M059J (cell line): ENCODE results near the gene PRKN. TPM values are rescaled to one million over a fixed set of nuclear protein-coding genes. Genes with fewer than 3 reads are reported as not detected.

Experiments used
- DNase-seq: peaks from one replicate; pipeline ENCODE4 v3.0.0-alpha.2; 2012; ENCODE audit warnings: low read depth
- total RNA-seq: library from RNA; depleted of rRNA; stranded (reverse); fragments of >200 nt; shearing (Covaris generic); gene quantifications from 2 replicates; pipeline ENCODE4 v1.2.3, GENCODE V29; 2014

The PRKN gene
- total RNA-seq, 1 experiment from 2014 or later = 0.07 TPM

DNA sequence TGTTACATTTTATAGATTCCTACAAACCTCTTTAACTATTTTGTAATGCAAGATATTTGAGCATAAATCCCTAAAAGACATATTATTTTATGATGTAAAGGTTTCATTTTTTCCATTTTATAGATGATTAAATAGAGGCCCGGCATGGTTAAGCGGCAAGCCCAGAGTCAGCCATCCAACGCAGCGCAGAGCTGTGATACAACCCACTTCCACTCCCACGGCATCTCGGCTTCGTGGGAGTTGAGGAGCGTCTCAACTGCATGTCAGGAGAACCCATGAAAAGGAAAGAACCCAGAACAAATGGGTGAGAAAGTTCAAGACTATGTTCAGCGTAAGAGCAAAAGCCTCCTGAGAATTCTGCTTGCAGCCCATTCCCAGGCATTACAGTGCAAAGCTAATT, 488.2 kb downstream of the PRKN start:
- DNase-seq = no peak

DNA sequence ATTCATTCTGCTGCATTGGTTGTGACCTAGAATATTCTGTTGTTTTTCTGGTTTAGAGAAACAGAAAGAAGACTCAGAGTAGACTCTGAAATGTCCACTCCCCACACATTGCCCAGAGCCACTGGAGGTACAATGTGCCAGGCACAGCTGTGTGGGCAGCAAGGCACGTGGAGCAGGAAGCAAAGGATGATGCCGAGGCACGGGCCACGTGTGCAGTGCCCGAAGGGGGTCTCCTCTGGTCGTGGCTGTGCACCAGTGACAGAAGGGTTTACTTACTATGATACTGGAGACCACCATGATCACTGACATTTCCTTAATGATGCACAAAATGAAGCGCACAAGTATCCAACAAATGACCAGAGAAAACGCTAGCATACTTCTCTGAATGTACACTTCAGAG, 488.9 kb downstream of the PRKN start:
- no peak for DNase-seq

- no peak for DNase-seq
These were observed 490.2 kb downstream of the PRKN start for GRCh38 chr6:162237331-162237730.

DNA sequence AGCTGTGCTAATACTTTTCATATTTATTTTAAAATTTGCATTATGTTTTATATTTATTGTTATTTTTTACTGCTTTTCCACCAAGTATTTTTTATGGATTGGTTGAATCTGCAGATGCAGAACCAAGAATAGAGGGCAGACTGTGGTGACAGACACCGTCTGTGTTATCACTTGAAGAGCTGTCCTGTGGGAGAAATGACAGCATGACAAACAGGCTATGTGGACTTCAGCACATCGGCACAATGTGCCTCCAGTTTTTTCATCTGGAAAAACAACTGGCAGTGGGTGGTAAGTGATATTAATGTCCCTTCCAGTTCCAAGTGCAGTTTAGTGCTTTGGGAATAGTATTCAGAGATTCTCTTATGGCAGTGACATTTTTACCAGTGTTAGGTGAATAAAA, 492.9 kb downstream of the PRKN start:
- DNase-seq = no peak

DNA sequence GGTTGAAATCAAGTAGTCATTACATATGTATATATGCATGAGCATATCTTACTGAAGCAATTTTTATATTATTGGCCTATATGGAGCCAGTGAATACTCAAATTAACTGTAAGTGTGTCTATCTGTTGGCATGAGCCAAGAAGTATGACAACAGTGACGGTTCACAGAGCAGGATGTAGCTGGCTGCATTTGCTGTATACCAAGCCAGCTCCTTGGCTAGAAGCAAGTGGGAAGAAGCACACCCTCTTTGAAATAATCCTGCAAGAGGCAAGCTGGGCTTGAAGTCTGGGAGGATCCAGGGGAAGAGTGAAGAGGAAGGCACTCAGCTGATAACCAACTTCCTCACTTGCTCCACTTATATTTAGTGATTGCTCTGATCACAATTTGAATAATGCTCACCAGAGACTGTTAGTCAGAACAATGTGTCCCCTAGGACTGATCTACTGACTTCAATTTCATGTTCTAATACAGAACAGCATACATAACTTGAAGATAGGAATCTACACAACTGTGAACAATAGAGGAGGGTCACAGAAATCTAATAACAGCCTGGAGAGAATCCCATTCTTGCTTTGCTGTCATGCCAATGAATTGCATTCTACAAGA, 497.3 kb downstream of the PRKN start:
- no peak for DNase-seq

DNA sequence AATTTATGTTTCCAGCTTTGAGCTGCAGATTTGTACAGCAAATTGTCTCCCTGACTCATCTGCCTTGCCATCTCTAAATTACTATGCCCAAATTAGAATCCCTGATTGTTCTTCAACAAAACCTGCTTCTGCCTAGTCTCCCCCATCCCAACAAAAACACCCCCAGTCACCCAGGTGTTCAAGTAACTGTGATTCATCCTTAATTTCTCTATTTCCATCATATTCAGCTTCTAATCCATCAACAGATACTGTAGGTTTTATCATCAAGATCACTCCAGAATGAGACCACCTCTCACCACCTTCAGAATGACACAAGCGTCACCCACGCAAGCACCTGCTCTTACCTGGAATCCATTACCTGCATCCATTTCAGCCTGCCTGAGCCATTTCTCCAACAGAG, 498.5 kb downstream of the PRKN start:
- no peak for DNase-seq

DNA sequence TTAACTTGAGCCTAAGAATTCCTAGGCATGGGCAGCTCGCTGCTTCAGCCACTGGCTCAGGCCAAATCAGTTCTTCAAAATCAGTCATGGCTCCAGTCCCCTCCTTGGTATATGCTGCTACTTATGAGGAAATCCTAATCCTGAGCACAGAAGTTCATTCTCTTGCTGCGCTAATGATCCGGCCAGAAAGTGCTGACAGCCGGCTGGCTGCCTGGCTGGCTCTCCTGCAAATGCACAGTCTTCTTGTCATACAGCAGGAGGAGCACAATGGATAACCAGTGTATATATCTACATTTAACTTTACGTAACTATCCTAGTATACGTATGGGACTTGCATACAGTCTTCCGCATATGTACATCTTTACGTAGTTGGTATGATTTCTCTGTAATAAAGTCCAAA, 500.8 kb downstream of the PRKN start:
- no peak for DNase-seq

DNA sequence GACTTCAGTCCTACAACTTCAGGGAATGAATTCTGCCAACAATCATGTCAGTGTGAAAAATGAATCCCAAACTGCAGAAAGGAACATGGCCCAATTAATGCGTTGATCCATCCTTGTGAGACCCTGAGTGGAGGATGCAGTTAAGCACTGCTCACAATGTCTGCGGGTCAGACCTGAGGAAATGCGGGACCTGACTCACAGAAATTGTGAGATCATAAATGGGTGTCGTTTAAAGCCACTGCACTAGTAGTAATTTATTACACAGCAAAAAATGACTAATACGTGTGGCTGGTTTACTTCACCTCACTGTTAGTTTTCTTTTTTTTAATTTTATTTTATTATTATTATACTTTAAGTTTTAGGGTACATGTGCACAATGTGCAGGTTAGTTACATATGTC, 505.0 kb downstream of the PRKN start:
- DNase-seq = no peak

DNA sequence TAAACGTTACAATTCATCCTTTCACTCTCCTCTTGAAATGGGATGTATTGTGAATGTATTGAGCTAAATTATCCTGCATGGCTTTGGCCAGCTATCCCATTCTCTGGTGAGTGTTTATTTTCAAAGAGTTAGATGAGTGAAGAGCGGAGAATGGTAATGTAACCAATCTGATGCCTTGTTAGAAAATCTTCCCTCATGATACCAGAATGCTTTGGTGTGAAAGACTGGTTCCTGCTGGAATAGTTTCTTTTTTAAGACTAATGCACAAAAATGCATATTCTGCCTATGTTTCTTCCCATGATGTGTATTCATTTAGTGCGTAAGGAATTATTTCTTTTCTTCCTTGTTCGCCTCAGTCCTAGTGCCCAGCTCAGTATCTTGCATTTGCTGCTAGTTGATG, 506.7 kb downstream of the PRKN start:
- no peak for DNase-seq

DNA sequence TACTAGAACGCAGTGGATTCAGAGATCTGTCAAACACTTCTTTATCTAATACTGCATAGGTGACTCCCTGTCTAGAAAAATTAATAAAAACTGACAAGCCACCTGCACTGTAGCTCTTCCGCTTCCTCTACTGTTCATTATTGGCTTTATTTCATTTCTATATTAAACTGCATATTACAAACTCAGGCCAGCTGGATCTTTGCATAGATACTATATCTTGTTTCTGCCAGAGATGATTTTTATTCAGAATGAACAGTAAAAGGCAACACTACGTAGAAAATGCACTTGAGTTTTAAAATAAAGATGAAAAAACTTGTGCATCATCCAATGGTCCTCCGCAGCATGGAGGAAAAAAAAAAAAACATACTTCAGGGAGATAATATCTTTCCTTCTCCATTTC, 508.3 kb downstream of the PRKN start:
- no peak for DNase-seq

- no peak for DNase-seq
These were observed 509.6 kb downstream of the PRKN start for GRCh38 chr6:162217811-162218493.

DNA sequence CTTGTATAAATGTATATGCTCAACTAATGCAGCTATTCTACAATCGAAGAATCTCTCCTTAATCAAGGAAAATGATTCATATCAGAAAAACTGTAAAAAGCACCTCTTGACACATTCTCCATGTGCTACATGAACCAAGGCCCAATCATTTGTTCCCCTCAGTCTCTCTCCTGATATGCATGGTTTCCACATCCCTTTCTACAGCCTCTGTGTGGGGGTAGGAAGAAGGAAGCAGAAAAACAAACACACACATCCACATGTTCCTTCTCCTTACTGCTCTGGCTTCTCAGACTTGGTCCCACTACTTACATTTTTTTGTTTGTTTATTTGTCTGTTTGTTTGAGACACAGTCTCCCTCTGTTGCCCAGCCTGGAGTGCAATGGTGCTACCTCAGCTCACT, 510.5 kb downstream of the PRKN start:
- DNase-seq = no peak

DNA sequence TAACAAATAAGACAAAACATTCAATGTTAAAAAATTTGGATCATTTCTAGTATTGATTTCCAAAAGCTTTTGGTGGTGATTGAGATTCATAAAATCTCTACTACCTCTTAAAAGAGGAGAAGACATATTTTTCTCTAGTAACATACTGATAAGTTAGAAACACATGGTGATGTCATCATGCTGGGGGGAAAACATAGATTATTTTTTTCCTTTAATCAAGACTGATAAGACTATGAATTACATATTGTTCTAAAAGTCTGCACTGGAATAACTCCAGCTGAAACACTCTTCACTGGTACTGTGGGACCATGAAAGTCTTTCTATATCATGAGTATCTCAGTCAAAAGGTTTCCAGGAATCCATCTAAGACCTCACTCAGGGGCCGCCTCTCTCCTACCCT, 515.8 kb downstream of the PRKN start:
- DNase-seq = no peak

GRCh38 chr6:162211022-162211421, 516.5 kb downstream of the PRKN start:
- no peak for DNase-seq

- no peak for DNase-seq
These were observed 524.3 kb downstream of the PRKN start for GRCh38 chr6:162203287-162203686.

- no peak for DNase-seq
These were observed 526.4 kb downstream of the PRKN start for GRCh38 chr6:162200945-162201690.

DNA sequence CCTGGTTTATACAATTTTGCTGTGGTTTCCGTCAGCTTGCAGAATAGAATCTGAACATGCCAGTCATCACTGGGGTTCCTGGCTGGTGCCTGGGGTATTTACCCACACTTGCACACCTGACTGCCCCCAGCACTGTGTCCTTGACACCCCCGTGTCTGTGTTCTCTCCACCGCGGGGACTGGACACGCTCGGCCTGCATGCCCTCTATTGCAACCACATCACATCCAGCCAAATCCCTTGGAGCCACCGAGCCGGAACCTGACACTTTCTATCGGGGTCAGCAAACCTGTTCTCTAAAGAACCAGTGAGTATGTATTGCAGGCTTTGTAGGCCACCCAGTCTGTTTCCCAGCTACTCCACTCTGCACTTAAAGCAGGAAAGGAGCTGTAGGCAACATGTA, 527.5 kb downstream of the PRKN start:
- no peak for DNase-seq

DNA sequence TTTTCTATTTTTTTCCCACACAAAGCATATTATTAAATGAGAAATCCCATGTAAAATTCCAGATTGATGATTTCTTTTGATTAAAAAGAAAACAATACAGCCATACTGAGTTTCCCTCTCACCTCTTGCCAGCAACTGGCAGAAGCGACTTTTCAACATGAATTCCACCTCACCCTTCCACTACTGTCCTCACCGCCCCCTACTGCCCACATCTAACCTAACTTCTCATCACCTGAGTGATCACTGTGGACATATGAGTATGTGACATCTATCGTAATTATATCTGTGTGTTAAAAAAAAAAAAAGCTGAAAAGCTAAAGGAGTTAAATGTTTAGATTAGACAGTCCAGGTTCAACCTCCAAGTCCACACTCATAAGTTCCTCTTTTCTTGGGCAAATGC, 528.6 kb downstream of the PRKN start:
- no peak for DNase-seq

DNA sequence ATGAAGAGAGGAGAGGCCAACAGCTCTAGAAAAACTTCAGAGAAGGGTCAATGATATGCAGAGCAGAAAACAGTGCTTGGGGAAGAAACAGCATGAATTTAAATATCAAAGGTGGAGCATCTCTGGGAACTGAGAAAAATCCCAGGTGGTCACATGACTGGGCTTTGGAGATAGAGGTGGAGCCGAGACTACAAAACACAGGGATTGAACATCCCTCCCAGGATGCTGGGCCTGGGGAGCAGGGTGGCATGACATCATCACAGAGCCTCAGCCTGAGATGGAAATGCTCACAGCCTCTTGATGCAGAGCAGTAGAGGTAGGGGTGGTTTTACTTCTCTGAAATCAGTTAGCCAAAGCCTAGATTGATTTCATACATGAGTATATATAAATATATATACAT, 529.5 kb downstream of the PRKN start:
- no peak for DNase-seq

DNA sequence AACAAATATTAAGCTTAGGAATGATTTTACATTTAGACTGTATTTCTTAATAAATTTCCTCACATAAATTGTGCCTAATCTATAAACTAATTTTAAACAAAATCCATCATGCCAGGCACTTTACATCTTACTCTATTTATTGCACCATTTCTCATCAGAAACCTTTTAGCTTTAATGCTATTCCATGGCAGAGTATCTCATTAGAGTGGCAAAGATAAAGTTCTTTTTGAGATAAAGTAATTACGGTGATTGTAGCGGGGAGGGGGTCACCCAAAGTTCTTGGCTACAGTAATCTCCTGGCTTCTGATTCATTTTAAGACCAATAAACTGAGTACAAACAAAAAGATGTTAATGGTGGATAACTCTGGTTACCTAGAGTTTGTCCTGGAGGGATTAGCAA, 532.1 kb downstream of the PRKN start:
- no peak for DNase-seq

DNA sequence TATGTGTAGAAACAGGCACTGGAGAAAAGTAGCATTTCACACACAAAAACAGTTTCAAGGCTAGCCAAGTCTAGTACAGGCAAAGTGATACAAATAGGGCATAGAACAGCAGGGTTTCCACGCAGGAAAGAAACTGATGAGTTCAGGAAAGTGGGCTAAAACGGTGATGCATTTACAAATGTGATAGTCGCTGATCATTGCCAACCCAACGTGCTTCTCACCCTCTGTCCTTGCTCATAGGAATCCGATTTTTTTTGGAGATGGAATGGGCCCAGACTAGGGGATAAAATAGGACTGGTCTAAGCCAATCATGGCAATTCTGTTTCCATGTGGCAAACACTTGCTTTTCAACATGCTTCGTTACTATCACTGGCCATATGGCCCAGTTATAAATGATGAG, 536.6 kb downstream of the PRKN start:
- no peak for DNase-seq

- no peak for DNase-seq
These were observed 540.2 kb downstream of the PRKN start for GRCh38 chr6:162187168-162187935.

- DNase-seq = no peak
These were observed 543.1 kb downstream of the PRKN start for GRCh38 chr6:162184465-162184864.
